SK-N-SH (cell line): Measurements from ENCODE around the gene MYO1C. TPM values are rescaled to one million over a fixed set of nuclear protein-coding genes. Genes with fewer than 3 reads are reported as not detected.

Source experiments
- CTCF ChIA-PET: fragments of 300-600, 350-600 bp; formaldehyde crosslinking; extraction: SDS; loops from one replicate; lab custom pipeline; 2021; lab: Yijun Ruan, JAX
- POLR2A ChIA-PET: fragments of 350-600 bp; sonication (Branson Sonifier 250); formaldehyde crosslinking; extraction: SDS; loops from one replicate; lab custom pipeline; 2020; ENCODE audit warnings: antibody characterized with exemption, inconsistent platforms; lab: Yijun Ruan, JAX
- DNase-seq: peaks from one replicate; pipeline ENCODE4 v3.0.0; 2012
- H2AFZ ChIP-seq: fragments of 200-600 bp; sonication (generic); 2 replicates; pipeline ENCODE4 v1.8.1; 2016; ENCODE audit warnings: antibody characterized with exemption, mild to moderate bottlenecking, low read depth
- H3F3A ChIP-seq: fragments of 200-600 bp; sonication (generic); replicated peaks from 2 replicates; pipeline ENCODE3; 2016; ENCODE audit warnings: antibody characterized with exemption, mild to moderate bottlenecking; ENCODE audit not compliant: insufficient read depth
- H3K27ac ChIP-seq, 2 experiments: fragments of 200-500 bp in 1 of 2; fragments of 200-600 bp in 1 of 2; sonication (Bioruptor generic) in 1 of 2; sonication (generic), shearing (Covaris generic) in 1 of 2; 2 replicates each; pipeline versions ENCODE4 v1.5.1 to v1.6.1; 2014 to 2016; ENCODE audit warnings: low read depth in 2 of 2, inconsistent platforms in 1 of 2, low read length in 1 of 2, mild to moderate bottlenecking in 1 of 2, mixed read lengths in 1 of 2
- H3K27me3 ChIP-seq: fragments of 200-600 bp; sonication (generic), shearing (Covaris generic); 2 replicates; pipeline ENCODE4 v1.6.1; 2016; ENCODE audit warnings: mixed run types; ENCODE audit not compliant: insufficient read depth
- H3K36me3 ChIP-seq, 2 experiments: fragments of 200-500 bp in 1 of 2; fragments of 200-600 bp in 1 of 2; sonication (Bioruptor generic) in 1 of 2; sonication (generic) in 1 of 2; replicated peaks in 1 of 2; 2 replicates each; pipeline versions ENCODE3 to v1.5.1; 2014 to 2016; ENCODE audit warnings: low read length in 1 of 2, mild to moderate bottlenecking in 1 of 2; ENCODE audit not compliant: insufficient read depth in 2 of 2, control insufficient read depth in 1 of 2
- H3K4me1 ChIP-seq, 2 experiments: fragments of 200-500 bp in 1 of 2; fragments of 200-600 bp in 1 of 2; sonication (Bioruptor generic) in 1 of 2; sonication (generic), shearing (Covaris generic) in 1 of 2; 2 replicates each; pipeline versions ENCODE4 v1.5.1 to v1.6.1; 2014 to 2016; ENCODE audit warnings: low read depth in 1 of 2, low read length in 1 of 2, mixed run types in 1 of 2; ENCODE audit not compliant: insufficient read depth in 2 of 2, control insufficient read depth in 1 of 2
- H3K4me2 ChIP-seq: fragments of 200-600 bp; sonication (generic), shearing (Covaris generic); 2 replicates; pipeline ENCODE4 v1.6.1; 2017; ENCODE audit warnings: mixed run types
- H3K4me3 ChIP-seq, 2 experiments: fragments of 200-500 bp in 1 of 2; fragments of 200-600 bp in 1 of 2; sonication (Bioruptor generic) in 1 of 2; sonication (generic), shearing (Covaris generic) in 1 of 2; 2 replicates each; pipeline versions ENCODE4 v1.5.1 to v1.8.1; 2014 to 2016; ENCODE audit warnings: low read depth in 2 of 2, inconsistent platforms in 1 of 2, low read length in 1 of 2, mild to moderate bottlenecking in 1 of 2, mixed read lengths in 1 of 2, moderate library complexity in 1 of 2
- H3K79me2 ChIP-seq: fragments of 200-600 bp; sonication (generic); 2 replicates; pipeline ENCODE4 v1.8.1; 2017; ENCODE audit warnings: mild to moderate bottlenecking; ENCODE audit not compliant: insufficient read depth
- H3K9ac ChIP-seq: fragments of 200-600 bp; sonication (generic); 2 replicates; pipeline ENCODE4 v1.6.1; 2017; ENCODE audit warnings: mixed run types
- H3K9me2 ChIP-seq: fragments of 200-600 bp; sonication (generic); 2 replicates; pipeline ENCODE4 v1.6.1; 2017; ENCODE audit warnings: mixed run types
- H3K9me3 ChIP-seq: fragments of 200-600 bp; sonication (generic); 2 replicates; pipeline ENCODE4 v1.6.1; 2017; ENCODE audit warnings: mixed run types, mild to moderate bottlenecking, moderate library complexity
- H4K20me1 ChIP-seq: fragments of 200-600 bp; sonication (generic); 2 replicates; pipeline ENCODE4 v1.6.1; 2017; ENCODE audit warnings: mild to moderate bottlenecking, mixed run types; ENCODE audit not compliant: insufficient read depth
- ELF1 ChIP-seq: IDR thresholded peaks from 2 replicates; pipeline ENCODE4 v1.4.0; 2012
- EP300 ChIP-seq, 2 experiments: IDR thresholded peaks; 2 replicates each; pipeline versions ENCODE4 v1.4.0 to v1.6.1; 2012; ENCODE audit warnings: borderline replicate concordance in 1 of 2, low read depth in 1 of 2, low read length in 1 of 2
- FOXM1 ChIP-seq: IDR thresholded peaks from 2 replicates; pipeline ENCODE4 v1.4.0; 2012; ENCODE audit warnings: low read depth, mild to moderate bottlenecking
- GABPA ChIP-seq: IDR thresholded peaks from 2 replicates; pipeline ENCODE4 v1.4.0; 2012; ENCODE audit warnings: low read depth, mild to moderate bottlenecking
- JUND ChIP-seq: IDR thresholded peaks from 2 replicates; pipeline ENCODE4 v1.4.0; 2012
- MEF2A ChIP-seq: IDR thresholded peaks from 2 replicates; pipeline ENCODE4 v1.4.0; 2012; ENCODE audit warnings: low read depth, borderline replicate concordance
- MXI1 ChIP-seq: IDR thresholded peaks from 2 replicates; pipeline ENCODE4 v1.6.1; 2012; ENCODE audit warnings: mild to moderate bottlenecking, low read depth, low read length, improper control_type of control experiment
- RAD21 ChIP-seq: IDR thresholded peaks from 2 replicates; pipeline ENCODE4 v1.6.1; 2012; ENCODE audit warnings: mild to moderate bottlenecking, low read length
- RCOR1 ChIP-seq: fragments of 150-350 bp; IDR thresholded peaks from 2 replicates; pipeline ENCODE4 v1.6.1; 2017; ENCODE audit warnings: antibody characterized with exemption, low read length
- TAF1 ChIP-seq: IDR thresholded peaks from 2 replicates; pipeline ENCODE4 v1.6.1; 2012; ENCODE audit warnings: low read depth, mild to moderate bottlenecking, low read length, moderate library complexity, borderline replicate concordance
- TCF12 ChIP-seq: IDR thresholded peaks from 2 replicates; pipeline ENCODE4 v1.4.0; 2012
- TEAD4 ChIP-seq: IDR thresholded peaks from 2 replicates; pipeline ENCODE4 v1.4.0; 2012; ENCODE audit warnings: mild to moderate bottlenecking, borderline replicate concordance; ENCODE audit not compliant: insufficient read depth
- WGBS: methylation state at CpG from one replicate; pipeline ENCODE4 v1.1.6; 2017; ENCODE audit warnings: low lambda C conversion rate; 5-methylcytosine and 5-hydroxymethylcytosine counted together
- polyA plus RNA-seq, 3 experiments: library from polyadenylated mRNA; depleted of rRNA; stranded (reverse); fragments of >200 nt; gene quantifications; 2 replicates each; pipeline ENCODE4 v1.2.3, GENCODE V29; 2012
- TF ChIP-seq, protein P1 (sequence below): fragments of 150-350 bp; IDR thresholded peaks from 2 replicates; pipeline ENCODE4 v1.6.1; 2017; ENCODE audit warnings: antibody characterized with exemption, low read length, low read depth, borderline replicate concordance
- TF ChIP-seq, protein P2 (sequence below): IDR thresholded peaks from 2 replicates; pipeline ENCODE4 v1.4.0; 2012; ENCODE audit warnings: low read depth, borderline replicate concordance
- TF ChIP-seq, protein P3 (sequence below): fragments of 150-350 bp; IDR thresholded peaks from 2 replicates; pipeline ENCODE4 v1.6.1; 2016; ENCODE audit warnings: mild to moderate bottlenecking, low read depth, low read length
- TF ChIP-seq, protein P4 (sequence below): IDR thresholded peaks from 2 replicates; pipeline ENCODE4 v1.4.0; 2012; ENCODE audit warnings: low read depth

Gene MYO1C
- polyA plus RNA-seq, 1 of the 3 experiments (the other 2 are of a cell fraction) = 102 TPM

DNA sequence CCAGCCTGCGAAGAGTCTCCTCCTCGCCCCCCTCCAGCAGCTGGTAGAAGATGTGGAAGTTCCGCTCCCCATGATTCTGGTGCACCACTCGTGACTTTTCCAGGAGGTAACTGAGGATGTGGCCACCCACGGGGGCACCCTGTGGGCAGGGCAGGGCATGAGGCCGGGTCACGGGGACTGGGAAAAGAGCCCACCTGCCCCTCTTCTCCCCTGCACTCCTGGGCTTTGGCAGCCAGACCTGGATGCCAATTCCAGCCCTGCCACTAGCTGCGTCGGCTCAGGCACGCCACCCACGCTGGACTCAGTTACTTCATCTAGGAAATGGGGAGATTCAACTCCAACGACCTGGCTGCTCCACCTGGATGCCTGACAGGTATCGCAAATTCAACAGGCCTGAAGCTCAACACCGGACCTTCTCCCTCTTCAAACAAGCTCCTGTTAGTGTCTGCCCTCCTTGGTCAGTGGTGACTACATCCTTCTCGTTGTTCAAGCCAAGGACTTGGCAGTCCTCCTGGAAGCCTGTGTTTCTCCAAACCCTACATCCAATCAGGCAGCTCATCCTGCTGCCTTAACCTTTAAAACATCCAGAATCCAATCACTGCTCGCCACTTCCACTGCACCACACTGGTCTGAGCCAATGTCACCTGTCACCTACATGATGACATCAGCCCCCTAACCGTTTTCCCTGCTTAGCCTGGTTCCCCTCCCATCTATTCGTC is 11.6 kb downstream of the MYO1C start:
- 91% methylated on average over 15 of the region's 18 CpGs for WGBS
- no peak for DNase-seq
- POLR2A ChIA-PET = interaction anchor here (0.6 kb wide), 1 partner anchor 99 kb away, joined by 4 read pairs; no protein-coding TSS in a partner anchor
- Histone ChIP-seq H3K79me2 (peaks cover 33% of the 10 kb centered on the region; the same call in 1 of the 2 replicates), H4K20me1 (no peaks in the 10 kb centered on the region), H3F3A (no peaks in the 10 kb centered on the region), H3K4me2 (no peak overlapping the region), H3K27ac (no peak overlapping the region), H2AFZ (no peak overlapping the region), H3K36me3 (peaks cover 36 to 42% of the 10 kb centered on the region in 2 experiments), H3K9me2 (no peaks in the 10 kb centered on the region), H3K4me3 (no peak overlapping the region), H3K4me1 (peaks cover 0 to 9% of the 10 kb centered on the region in 2 experiments; a peak in 1 of 4 replicates), H3K27me3 (no peaks in the 10 kb centered on the region), H3K9ac (no peak overlapping the region), H3K9me3 (no peaks in the 10 kb centered on the region)
- CTCF ChIA-PET = interaction anchor here (2.5 kb wide), 1 partner anchor 115 kb away, joined by 9 read pairs; no protein-coding TSS in a partner anchor
- TF ChIP-seq, protein P1, sequence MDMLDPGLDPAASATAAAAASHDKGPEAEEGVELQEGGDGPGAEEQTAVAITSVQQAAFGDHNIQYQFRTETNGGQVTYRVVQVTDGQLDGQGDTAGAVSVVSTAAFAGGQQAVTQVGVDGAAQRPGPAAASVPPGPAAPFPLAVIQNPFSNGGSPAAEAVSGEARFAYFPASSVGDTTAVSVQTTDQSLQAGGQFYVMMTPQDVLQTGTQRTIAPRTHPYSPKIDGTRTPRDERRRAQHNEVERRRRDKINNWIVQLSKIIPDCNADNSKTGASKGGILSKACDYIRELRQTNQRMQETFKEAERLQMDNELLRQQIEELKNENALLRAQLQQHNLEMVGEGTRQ = no peak
- no peak for TF ChIP-seq RCOR1
- no peak for TF ChIP-seq RAD21
- no peak for TF ChIP-seq TCF12
- TF ChIP-seq, protein P2, sequence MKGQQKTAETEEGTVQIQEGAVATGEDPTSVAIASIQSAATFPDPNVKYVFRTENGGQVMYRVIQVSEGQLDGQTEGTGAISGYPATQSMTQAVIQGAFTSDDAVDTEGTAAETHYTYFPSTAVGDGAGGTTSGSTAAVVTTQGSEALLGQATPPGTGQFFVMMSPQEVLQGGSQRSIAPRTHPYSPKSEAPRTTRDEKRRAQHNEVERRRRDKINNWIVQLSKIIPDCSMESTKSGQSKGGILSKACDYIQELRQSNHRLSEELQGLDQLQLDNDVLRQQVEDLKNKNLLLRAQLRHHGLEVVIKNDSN = no peak
- TF ChIP-seq MEF2A = no peak
- no peak for TF ChIP-seq MXI1

DNA sequence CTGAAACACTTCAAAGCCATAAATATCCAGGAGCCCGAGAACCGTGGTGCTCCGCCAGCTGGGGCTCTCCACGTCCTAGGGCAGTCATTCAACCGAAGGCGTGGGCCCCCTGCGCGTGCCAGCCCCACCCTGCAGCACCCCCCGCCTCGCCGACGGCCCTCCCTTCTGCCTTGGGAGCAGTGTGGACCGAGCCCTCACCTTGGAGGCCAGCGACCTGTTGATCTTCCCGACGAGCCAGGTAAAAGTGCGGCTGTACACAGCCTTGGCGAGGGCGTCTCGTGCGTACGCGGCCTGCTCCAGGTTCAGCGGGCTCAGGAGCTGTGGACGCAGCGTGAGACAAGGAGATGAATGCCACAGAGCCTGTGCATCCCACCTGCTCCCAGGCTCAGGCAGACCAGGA is 14.1 kb downstream of the MYO1C start:
- POLR2A ChIA-PET = interaction anchor here (1.2 kb wide), 1 partner anchor 9 kb away, joined by 4 read pairs; no protein-coding TSS in a partner anchor
- no peaks in the 10 kb centered on the region for H4K20me1 ChIP-seq
- H3K9me2 ChIP-seq = no peaks in the 10 kb centered on the region
- H3K9me3 ChIP-seq = no peaks in the 10 kb centered on the region
- H3K79me2 ChIP-seq = peaks cover 13% of the 10 kb centered on the region; the same call in 1 of the 2 replicates
- no peak overlapping the region for H2AFZ ChIP-seq
- no peak for TF ChIP-seq GABPA
- no peak for TF ChIP-seq ELF1
- no peak for TF ChIP-seq TAF1
- no peak for TF ChIP-seq JUND
- TF ChIP-seq, protein P2 = no peak
- TF ChIP-seq RAD21 = no peak
- TF ChIP-seq EP300 (IDR thresholded peaks at IDR 0.05; ENCODE audit: borderline replicate concordance in 1 of 2, low read depth in 1 of 2, low read length in 1 of 2) = no peak
- TF ChIP-seq, protein P3, sequence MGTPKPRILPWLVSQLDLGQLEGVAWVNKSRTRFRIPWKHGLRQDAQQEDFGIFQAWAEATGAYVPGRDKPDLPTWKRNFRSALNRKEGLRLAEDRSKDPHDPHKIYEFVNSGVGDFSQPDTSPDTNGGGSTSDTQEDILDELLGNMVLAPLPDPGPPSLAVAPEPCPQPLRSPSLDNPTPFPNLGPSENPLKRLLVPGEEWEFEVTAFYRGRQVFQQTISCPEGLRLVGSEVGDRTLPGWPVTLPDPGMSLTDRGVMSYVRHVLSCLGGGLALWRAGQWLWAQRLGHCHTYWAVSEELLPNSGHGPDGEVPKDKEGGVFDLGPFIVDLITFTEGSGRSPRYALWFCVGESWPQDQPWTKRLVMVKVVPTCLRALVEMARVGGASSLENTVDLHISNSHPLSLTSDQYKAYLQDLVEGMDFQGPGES = no peak
- TF ChIP-seq TEAD4 = no peak
- TF ChIP-seq FOXM1 = no peak
- TF ChIP-seq, protein P4, sequence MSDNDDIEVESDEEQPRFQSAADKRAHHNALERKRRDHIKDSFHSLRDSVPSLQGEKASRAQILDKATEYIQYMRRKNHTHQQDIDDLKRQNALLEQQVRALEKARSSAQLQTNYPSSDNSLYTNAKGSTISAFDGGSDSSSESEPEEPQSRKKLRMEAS = no peak
- TF ChIP-seq, all 33 proteins: peak for 0
- CTCF ChIA-PET = interaction anchor here (2.1 kb wide), 1 partner anchor 113 kb away, joined by 4 read pairs; no protein-coding TSS in a partner anchor
- Histone ChIP-seq H3K36me3 (peaks cover 45 to 47% of the 10 kb centered on the region in 2 experiments), H3K4me3 (no peak overlapping the region), H3K27ac (no peak overlapping the region), H3K4me2 (no peak overlapping the region), H3F3A (no peaks in the 10 kb centered on the region), H3K4me1 (no peaks in the 10 kb centered on the region), H3K27me3 (no peaks in the 10 kb centered on the region), H3K9ac (no peak overlapping the region)
- DNase-seq = no peak
- 95% methylated on average over 18 of the region's 26 CpGs for WGBS
